ENCODE results near the gene RINL.

- TF ChIP-seq GATA2 (IDR thresholded peaks at IDR 0.05; ENCODE audit: low read depth, low read length) (no peak), GATA3 (IDR thresholded peaks at IDR 0.05; ENCODE audit: low read depth, low read length) (no peak)
Observed at GRCh38 chr19:38908911-38909310, 30.8 kb upstream of the RINL start.

Data from SH-SY5Y (cell line).